GM19043 (cell line): ENCODE measurements around the gene LRRC75A.
"Not testable (repeated sequence)": the region's sequence is repeated elsewhere in the genome, so short reads cannot be mapped to it uniquely, and the experiment has no call there.

ENCODE experiments used
- ATAC-seq: cut with Tn5 transposase; IDR thresholded peaks from one replicate; pipeline ENCODE4 v1.9.1; 2021; ENCODE audit warnings: low read depth; ENCODE audit not compliant: unreplicated experiment

LRRC75A gene

GRCh38 chr17:16415031-16415924 lies 76.7 kb downstream of the LRRC75A start, which contains the start of gene TRPV2:
Gene TRPV2, plus strand, starts transcription at chr17:16415571. Its CDS starts 2,098 bp downstream, at chr17:16417669.
- ATAC-seq: no peak

GRCh38 chr17:16407911-16408588 lies 83.9 kb downstream of the LRRC75A start:
- peak; percentile 84 for ATAC-seq

- ATAC-seq: no peak
These were observed 85.0 kb downstream of the LRRC75A start for GRCh38 chr17:16406742-16407674.

GRCh38 chr17:16403847-16404246 lies 88.1 kb downstream of the LRRC75A start:
- not testable (repeated sequence) for ATAC-seq

- peak; percentile 64 for ATAC-seq
These were observed 93.4 kb downstream of the LRRC75A start for GRCh38 chr17:16398270-16399267.

- ATAC-seq: not testable (repeated sequence)
These were observed 95.3 kb downstream of the LRRC75A start for GRCh38 chr17:16396693-16397092.

GRCh38 chr17:16395887-16396286 lies 96.1 kb downstream of the LRRC75A start:
- not testable (repeated sequence) for ATAC-seq

GRCh38 chr17:16392491-16392890 lies 99.5 kb downstream of the LRRC75A start:
- not testable (repeated sequence) for ATAC-seq
